GM12891 (cell line): ENCODE results near the gene ALPG.

ENCODE experiments used
- POLR2A ChIP-seq: IDR thresholded peaks from 2 replicates; pipeline ENCODE4 v1.6.1; 2011; ENCODE audit warnings: low read depth, low read length, control low read depth
- POLR2AphosphoS5 ChIP-seq: IDR thresholded peaks from 2 replicates; pipeline ENCODE4 v1.6.1; 2011; ENCODE audit warnings: low read depth, low read length, control low read depth
- POU2F2 ChIP-seq: IDR thresholded peaks from 2 replicates; pipeline ENCODE4 v1.6.1; 2011; ENCODE audit warnings: low read depth, mild to moderate bottlenecking, control low read depth, low read length, moderate library complexity
- TAF1 ChIP-seq: IDR thresholded peaks from 2 replicates; pipeline ENCODE4 v1.6.1; 2011; ENCODE audit warnings: low read depth, low read length, control low read depth

- TF ChIP-seq POLR2A (no peak), TAF1 (no peak), POLR2AphosphoS5 (no peak), POU2F2 (no peak)
These were observed 53.5 kb downstream of the ALPG start for GRCh38 chr2:232460171-232460570.
